RCC 7860 (cell line): ENCODE measurements around the gene PARP1.

Experiments used
- DNase-seq: peaks from one replicate; pipeline ENCODE4 v3.0.0-alpha.2; 2015; ENCODE audit warnings: low spot score
- FAIRE-seq: peaks from 2 replicates; lab custom pipeline; 2012; peaks lifted over from hg19 to GRCh38; lab: Jason Lieb, UNC

PARP1 gene

DNA sequence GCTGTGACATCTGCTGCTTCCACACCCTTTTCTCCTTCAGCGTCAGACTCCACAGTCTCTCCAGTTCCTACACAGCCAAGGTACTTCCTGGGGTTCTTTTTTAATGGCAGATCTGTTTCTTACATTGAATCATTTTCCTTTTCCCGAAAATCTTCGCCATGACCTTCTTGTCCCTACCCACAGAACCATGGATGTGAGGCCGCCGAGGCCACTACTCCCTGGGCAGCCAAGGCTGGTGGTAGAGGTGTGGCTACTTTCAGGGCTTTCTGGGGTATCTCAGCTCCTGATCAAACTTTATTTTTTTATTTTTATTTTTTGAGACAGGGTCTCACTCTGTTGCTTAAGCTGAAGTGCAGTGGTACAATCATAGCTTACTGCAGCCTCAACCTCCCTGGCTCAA is 89.4 kb downstream of the PARP1 start:
- no peak for FAIRE-seq

GRCh38 chr1:226314055-226314454 is 93.8 kb downstream of the PARP1 start:
- no peak for DNase-seq
- FAIRE-seq = no peak

More for the DNA sequence above, 89.4 kb downstream of the PARP1 start:
- DNase-seq = no peak

GRCh38 chr1:226312065-226312464 is 95.8 kb downstream of the PARP1 start:
- FAIRE-seq (no peak), DNase-seq (no peak)

DNA sequence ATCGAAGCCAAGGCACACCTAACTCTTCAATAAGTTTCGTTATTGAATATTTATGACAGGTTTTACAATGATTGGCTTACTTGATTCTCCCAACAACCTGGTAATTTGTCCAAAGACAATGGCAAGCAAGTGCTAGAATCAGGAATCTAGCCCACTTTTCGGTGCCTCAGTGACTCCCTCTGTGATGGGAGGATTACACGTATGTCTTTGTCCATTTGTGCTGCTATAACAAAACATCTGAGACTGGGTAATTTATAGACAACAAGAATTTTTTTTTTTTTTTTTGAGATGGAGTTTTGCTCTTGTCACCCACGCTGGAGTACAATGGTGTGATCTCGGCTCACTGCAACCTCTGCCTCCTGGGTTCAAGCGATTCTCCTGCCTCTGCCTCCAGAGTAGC is 96.5 kb downstream of the PARP1 start:
- no peak for DNase-seq
- FAIRE-seq = no peak
